T-cell (primary cell): Measurements from ENCODE around the gene ADPRHL1. TPM values are rescaled to one million over a fixed set of nuclear protein-coding genes. Genes with fewer than 3 reads are reported as not detected.

Experiments
- ATAC-seq, 4 experiments: fragments of 200-7000 bp in 3 of 4; fragments of 150-1000 bp in 1 of 4; cut with Tn5 transposase; replicated peaks in 1 of 4; 1 replicate in 3 of 4; 2 replicates in 1 of 4; pipeline ENCODE4 v1.10.0; 2021; ENCODE audit warnings: moderate library complexity in 3 of 4, mild to moderate bottlenecking in 2 of 4, moderate number of reproducible peaks in 1 of 4
- CTCF ChIA-PET, 2 donors: fragments of 300-600 bp; sonication (Branson Sonifier 250); formaldehyde crosslinking; loops; one replicate each; lab custom pipeline; 2022; ENCODE audit warnings: antibody characterized with exemption in 2 of 2; lab: Charles Lee
- POLR2A ChIA-PET, 2 donors: fragments of 300-600 bp; sonication (Branson Sonifier 250); formaldehyde crosslinking; loops; one replicate each; lab custom pipeline; 2022; ENCODE audit warnings: antibody characterized with exemption in 2 of 2; lab: Charles Lee
- DNase-seq, 35 experiments: peaks; one replicate each; pipeline versions ENCODE4 v3.0.0 to v3.0.0-alpha.2; 2013 to 2023
- H3K27ac ChIP-seq: one replicate; pipeline ENCODE4 v1.5.1; 2013; ENCODE audit warnings: low read length
- H3K27me3 ChIP-seq, 2 experiments: replicated peaks in 1 of 2; 1 replicate in 1 of 2; 2 replicates in 1 of 2; pipeline versions ENCODE4 v1.6.1 to v1.7.0; 2013; ENCODE audit warnings: low read length in 1 of 2, mixed read lengths in 1 of 2; ENCODE audit not compliant: control insufficient read depth in 2 of 2, insufficient read depth in 2 of 2; ENCODE audit errors: extremely low read depth in 1 of 2
- H3K36me3 ChIP-seq, 2 donors: 1 replicate in 1 of 2; 2 replicates in 1 of 2; pipeline versions ENCODE4 v1.6.1 to v1.7.0; 2013; ENCODE audit warnings: low read length in 1 of 2; ENCODE audit not compliant: control insufficient read depth in 2 of 2, insufficient read depth in 1 of 2; ENCODE audit errors: extremely low read depth in 1 of 2
- H3K4me1 ChIP-seq, 2 experiments: 1 replicate in 1 of 2; 2 replicates in 1 of 2; pipeline versions ENCODE4 v1.6.1 to v1.7.0; 2013; ENCODE audit warnings: low read length in 2 of 2, mixed read lengths in 1 of 2; ENCODE audit not compliant: insufficient read depth in 2 of 2, control insufficient read depth in 1 of 2; ENCODE audit errors: extremely low read depth in 1 of 2
- H3K4me3 ChIP-seq, 2 donors: 1 replicate in 1 of 2; 2 replicates in 1 of 2; pipeline versions ENCODE4 v1.5.1 to v1.7.0; 2013; ENCODE audit warnings: mild to moderate bottlenecking in 2 of 2, low read length in 1 of 2, moderate library complexity in 1 of 2; ENCODE audit not compliant: control insufficient read depth in 1 of 2; ENCODE audit errors: extremely low read depth in 1 of 2
- H3K9me3 ChIP-seq: 2 replicates; pipeline ENCODE4 v1.7.0; 2013
- H3K27ac Mint-ChIP-seq, 2 donors: one replicate each; pipeline ENCODE4 v1.8.0; 2020 to 2021; ENCODE audit warnings: mild to moderate bottlenecking in 2 of 2, mixed read lengths in 2 of 2
- H3K27me3 Mint-ChIP-seq, 2 donors: one replicate each; pipeline ENCODE4 v1.8.0; 2021 to 2022; ENCODE audit warnings: mixed read lengths in 2 of 2
- H3K36me3 Mint-ChIP-seq: one replicate; pipeline ENCODE4 v1.8.0; 2021; ENCODE audit warnings: mixed read lengths
- H3K4me1 Mint-ChIP-seq, 3 donors: one replicate each; pipeline ENCODE4 v1.8.0; 2020 to 2022; ENCODE audit warnings: mixed read lengths in 3 of 3, mild to moderate bottlenecking in 1 of 3
- H3K4me3 Mint-ChIP-seq, 3 donors: one replicate each; pipeline ENCODE4 v1.8.0; 2020 to 2022; ENCODE audit warnings: mild to moderate bottlenecking in 3 of 3, mixed read lengths in 3 of 3, moderate library complexity in 3 of 3
- H3K9me3 Mint-ChIP-seq, 3 donors: one replicate each; pipeline ENCODE4 v1.8.0; 2020 to 2022; ENCODE audit warnings: mixed read lengths in 3 of 3
- WGBS: methylation state at CpG from one replicate; pipeline ENCODE4 v1.1.5; 2013; ENCODE audit warnings: missing lambda C conversion rate; ENCODE audit not compliant: insufficient coverage; 5-methylcytosine and 5-hydroxymethylcytosine counted together
- total RNA-seq, 35 experiments: library from RNA in 6 of 35; stranded (reverse) in 6 of 35; fragments of 120-200 nt in 1 of 35; gene quantifications; one replicate each; pipeline versions ENCODE4 v1.2.1 to v1.2.4 and lab custom pipeline; 2013 to 2026

The ADPRHL1 gene
- total RNA-seq, 5 donors from 2014 or later (not counting 1 experiment from before 2014, with no cell fraction given) = 0.37 to 1.7 (median 0.92) TPM

DNA sequence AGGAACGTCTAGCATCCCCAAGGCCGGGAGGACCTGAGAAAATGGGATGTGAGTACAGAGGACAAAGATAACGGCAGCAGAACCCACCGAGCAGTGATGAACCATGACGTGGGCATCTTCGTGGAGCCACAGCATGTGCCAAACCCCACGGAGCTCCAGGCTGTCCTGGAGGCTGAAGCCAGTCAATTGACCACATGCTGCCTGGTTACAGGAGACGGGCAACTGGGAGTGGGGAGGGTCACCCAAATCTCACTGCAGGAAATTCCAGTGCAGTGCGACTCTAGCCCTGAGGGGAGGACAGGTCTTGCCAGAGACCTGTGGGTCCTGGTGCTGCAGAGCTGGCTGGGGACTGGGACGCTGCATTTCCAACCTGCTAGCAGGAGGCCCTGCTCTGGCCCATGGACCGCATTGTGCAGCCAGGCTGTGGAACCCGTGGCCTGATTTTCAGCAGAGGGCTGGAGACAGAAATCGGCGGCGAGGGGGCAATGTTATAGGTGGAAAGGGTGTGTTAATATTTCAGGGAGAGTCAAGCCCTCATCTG lies 86.2 kb downstream of the ADPRHL1 start:
- peaks cover 0 to 49% of the 10 kb centered on the region in 2 experiments for H3K27me3 ChIP-seq
- H3K36me3 ChIP-seq = no peaks in the 10 kb centered on the region
- H3K4me3 ChIP-seq = no peak overlapping the region
- ChIA-PET POLR2A (no interaction called here), CTCF (interaction anchor here in 1 of 2 donors (0.7 kb wide), 1 partner anchor 209 kb away, joined by 6 read pairs; no protein-coding TSS in a partner anchor)
- Mint-ChIP-seq H3K4me1 (peaks cover 0 to 12% (median 3%) of the 10 kb centered on the region in 3 donors), H3K4me3 (no peak overlapping the region), H3K9me3 (no peaks in the 10 kb centered on the region), H3K27me3 (peaks cover 3 to 22% of the 10 kb centered on the region in 2 donors), H3K27ac (no peak overlapping the region), H3K36me3 (no peaks in the 10 kb centered on the region)
- H3K9me3 ChIP-seq = no peaks in the 10 kb centered on the region
- no peak overlapping the region for H3K27ac ChIP-seq
- ATAC-seq (no peak), DNase-seq (no peak)
- WGBS = 80% methylated on average over 9 of the region's 15 CpGs
- peaks cover 0 to 14% of the 10 kb centered on the region in 2 experiments for H3K4me1 ChIP-seq

DNA sequence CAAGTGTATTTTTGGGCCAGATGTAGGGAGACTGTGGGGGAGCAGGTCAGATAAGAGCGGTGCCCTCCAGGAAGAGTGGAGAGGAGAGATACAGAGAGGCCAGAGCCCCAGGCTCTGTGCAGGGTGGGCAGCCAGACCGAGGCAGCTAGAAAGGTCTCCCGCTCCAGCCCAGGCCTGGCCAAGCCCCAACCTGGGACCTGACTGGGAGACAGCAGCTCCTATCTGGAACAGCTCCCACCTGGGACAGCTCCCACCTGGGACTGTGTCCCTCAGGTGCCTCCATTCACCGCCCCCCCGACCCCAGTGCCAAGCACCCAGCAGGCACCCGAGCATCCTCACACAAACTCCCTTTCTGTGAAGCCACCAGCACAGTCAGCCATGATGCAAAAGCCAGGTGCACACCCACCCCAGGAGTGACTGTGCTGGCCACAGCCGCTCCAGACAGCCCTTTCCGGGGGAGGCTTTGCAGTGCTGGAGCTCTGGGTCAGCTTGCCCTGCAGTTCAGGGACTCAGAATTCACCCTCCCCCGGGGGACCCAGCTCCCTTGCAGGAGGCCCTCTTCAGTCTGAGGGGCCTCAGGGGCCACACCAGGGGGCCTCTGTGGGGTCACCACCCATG lies 87.2 kb downstream of the ADPRHL1 start:
- Histone ChIP-seq H3K9me3 (no peaks in the 10 kb centered on the region), H3K27ac (no peak overlapping the region), H3K4me1 (peaks cover 0 to 14% of the 10 kb centered on the region in 2 experiments), H3K4me3 (no peak overlapping the region), H3K27me3 (peaks cover 0 to 56% of the 10 kb centered on the region in 2 experiments), H3K36me3 (no peaks in the 10 kb centered on the region)
- peak overlapping the region in 1 of 2 donors; percentile 52 for H3K27ac Mint-ChIP-seq
- H3K36me3 Mint-ChIP-seq = no peaks in the 10 kb centered on the region
- CTCF ChIA-PET = interaction anchor here in 1 of 2 donors (0.7 kb wide), 1 partner anchor 208 kb away, joined by 6 read pairs; no protein-coding TSS in a partner anchor
- POLR2A ChIA-PET = no interaction called here
- peaks cover 0 to 14% (median 8%) of the 10 kb centered on the region in 3 donors for H3K4me1 Mint-ChIP-seq
- ATAC-seq = no peak
- no peaks in the 10 kb centered on the region for H3K9me3 Mint-ChIP-seq
- DNase-seq = no peak
- peak overlapping the region in 1 of 3 donors; percentile 76 for H3K4me3 Mint-ChIP-seq
- 85% methylated on average over 5 of the region's 9 CpGs for WGBS
- H3K27me3 Mint-ChIP-seq = peaks cover 3 to 23% of the 10 kb centered on the region in 2 donors

DNA sequence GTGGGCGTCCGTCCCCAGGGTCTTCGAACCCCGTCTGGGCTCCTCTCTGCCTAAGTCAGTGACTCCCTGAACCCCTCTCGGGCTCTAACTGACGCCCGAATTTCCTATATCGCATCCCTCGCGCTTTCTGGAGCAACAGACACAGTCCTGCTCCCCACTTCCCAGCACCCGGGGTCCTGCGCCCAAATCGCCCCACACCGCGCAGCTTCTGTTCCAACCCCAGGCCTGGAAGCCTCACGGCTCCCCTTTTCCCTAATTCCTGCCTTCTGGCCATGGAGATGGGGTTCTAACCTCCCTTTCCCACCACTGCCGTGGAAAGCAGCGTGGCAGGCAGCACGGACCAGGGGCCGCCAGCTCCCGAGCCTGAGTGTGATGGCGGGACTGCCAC lies 87.7 kb downstream of the ADPRHL1 start:
- DNase-seq (no peak), ATAC-seq (no peak)
- H3K27ac Mint-ChIP-seq = peak overlapping the region in 1 of 2 donors; percentile 52
- no peak overlapping the region for H3K4me3 ChIP-seq
- H3K36me3 Mint-ChIP-seq = no peaks in the 10 kb centered on the region
- H3K4me3 Mint-ChIP-seq = peak overlapping the region in 2 of 3 donors; percentile 51 to 76
- no peaks in the 10 kb centered on the region for H3K9me3 ChIP-seq
- ChIA-PET CTCF (no interaction called here), POLR2A (no interaction called here)
- H3K36me3 ChIP-seq = no peaks in the 10 kb centered on the region
- H3K27ac ChIP-seq = no peak overlapping the region
- H3K4me1 ChIP-seq = peaks cover 0 to 14% of the 10 kb centered on the region in 2 experiments
- no peaks in the 10 kb centered on the region for H3K9me3 Mint-ChIP-seq
- 95% methylated on average over 21 of the region's 22 CpGs for WGBS
- H3K27me3 ChIP-seq = peaks cover 0 to 59% of the 10 kb centered on the region in 2 experiments
- H3K4me1 Mint-ChIP-seq = peaks cover 0 to 14% (median 8%) of the 10 kb centered on the region in 3 donors
- H3K27me3 Mint-ChIP-seq = peaks cover 3 to 23% of the 10 kb centered on the region in 2 donors

DNA sequence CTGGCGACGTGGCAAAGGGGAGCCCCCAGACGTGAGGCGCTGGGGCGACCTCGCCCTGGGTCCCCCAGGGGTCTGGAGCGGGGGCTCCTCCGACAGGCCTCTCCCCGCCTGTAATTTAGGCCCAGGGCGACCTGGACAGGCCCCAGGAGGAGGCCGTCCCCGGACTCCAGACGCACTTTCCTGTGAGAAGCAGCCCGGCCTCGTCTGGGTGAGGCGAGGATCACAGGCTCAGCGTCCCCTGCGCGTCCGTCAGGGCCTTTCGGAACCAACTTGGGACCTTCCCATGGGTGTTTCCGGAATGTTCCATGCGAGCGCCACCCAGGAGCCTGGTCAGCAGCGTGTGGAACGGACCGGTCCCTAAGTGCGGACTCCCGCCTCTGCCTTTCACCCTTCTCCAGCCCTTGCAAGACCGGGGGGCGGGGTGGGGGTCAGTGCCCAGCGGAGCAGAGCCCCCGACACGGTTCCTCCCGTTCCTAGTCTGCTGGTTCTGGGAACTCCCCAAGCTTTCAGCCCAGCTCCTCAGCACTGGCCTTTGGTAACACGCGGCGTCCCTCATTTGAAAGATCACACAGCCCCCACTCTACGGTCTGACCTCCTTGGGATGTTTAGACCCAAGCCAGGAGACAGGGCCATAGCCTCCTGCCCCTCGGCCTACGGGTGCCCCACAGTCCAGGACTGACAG lies 88.2 kb downstream of the ADPRHL1 start:
- H3K4me1 Mint-ChIP-seq = peaks cover 0 to 14% (median 8%) of the 10 kb centered on the region in 3 donors
- H3K27ac Mint-ChIP-seq = no peak overlapping the region
- ATAC-seq (no peak), DNase-seq (no peak)
- peaks cover 5 to 23% of the 10 kb centered on the region in 2 donors for H3K27me3 Mint-ChIP-seq
- WGBS = 91% methylated on average over 41 of the region's 41 CpGs
- peaks cover 0 to 14% of the 10 kb centered on the region in 2 experiments for H3K4me1 ChIP-seq
- ChIA-PET POLR2A (no interaction called here), CTCF (interaction anchor here in 1 of 2 donors (0.6 kb wide), 1 partner anchor 74 kb away, joined by 3 read pairs; no protein-coding TSS in a partner anchor)
- H3K27me3 ChIP-seq = peaks cover 0 to 62% of the 10 kb centered on the region in 2 experiments
- no peaks in the 10 kb centered on the region for H3K36me3 Mint-ChIP-seq
- no peaks in the 10 kb centered on the region for H3K36me3 ChIP-seq
- no peak overlapping the region for H3K4me3 ChIP-seq
- no peaks in the 10 kb centered on the region for H3K9me3 ChIP-seq
- H3K27ac ChIP-seq = no peak overlapping the region
- H3K9me3 Mint-ChIP-seq = no peaks in the 10 kb centered on the region
- peak overlapping the region; percentile 13 to 76 (median 51) for H3K4me3 Mint-ChIP-seq

DNA sequence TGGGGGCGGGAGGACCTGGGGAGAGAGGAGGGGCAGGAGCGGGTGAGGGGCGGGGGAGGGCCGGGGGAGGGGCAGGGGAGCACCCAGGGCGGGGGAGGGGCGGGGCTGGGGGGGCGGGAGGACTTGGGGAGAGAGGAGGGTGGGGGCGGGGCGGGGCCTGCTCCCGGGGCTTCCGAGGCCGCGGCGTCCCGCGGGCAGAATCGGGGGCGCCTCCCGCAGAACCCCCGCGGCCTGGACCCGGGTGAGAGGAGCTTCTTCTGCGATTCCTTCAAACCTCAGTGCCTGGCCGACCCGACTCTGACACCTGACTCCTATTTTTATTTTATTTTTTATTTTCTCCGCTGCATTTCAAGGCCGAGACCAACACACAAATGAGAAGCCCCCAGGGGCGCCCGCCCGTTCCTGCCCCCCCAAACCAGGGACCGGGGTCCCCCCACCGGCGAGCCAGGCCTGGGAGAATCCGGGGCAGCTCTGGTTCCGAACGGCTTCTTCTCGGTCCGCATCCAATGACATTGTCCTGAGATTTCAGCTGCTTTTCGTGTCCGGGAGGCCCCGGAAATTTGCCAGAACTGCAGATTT lies 88.9 kb downstream of the ADPRHL1 start:
- Histone ChIP-seq H3K9me3 (no peaks in the 10 kb centered on the region), H3K4me3 (peak overlapping the region in 1 of 2 donors; percentile 33), H3K27ac (no peak overlapping the region), H3K27me3 (peaks cover 0 to 64% of the 10 kb centered on the region in 2 experiments), H3K36me3 (no peaks in the 10 kb centered on the region), H3K4me1 (peaks cover 0 to 14% of the 10 kb centered on the region in 2 experiments)
- 28% methylated on average over 32 of the region's 41 CpGs for WGBS
- H3K27ac Mint-ChIP-seq = no peak overlapping the region
- ChIA-PET CTCF (interaction anchor here in 1 of 2 donors (0.6 kb wide), 1 partner anchor 73 kb away, joined by 3 read pairs; no protein-coding TSS in a partner anchor), POLR2A (no interaction called here)
- H3K4me3 Mint-ChIP-seq = peak overlapping the region in 2 of 3 donors; percentile 13 to 76
- DNase-seq (no peak), ATAC-seq (peak in 1 of 4 experiments; percentile 38)
- H3K4me1 Mint-ChIP-seq = peaks cover 0 to 14% (median 8%) of the 10 kb centered on the region in 3 donors
- H3K36me3 Mint-ChIP-seq = no peaks in the 10 kb centered on the region
- peaks cover 6 to 23% of the 10 kb centered on the region in 2 donors for H3K27me3 Mint-ChIP-seq
- H3K9me3 Mint-ChIP-seq = no peaks in the 10 kb centered on the region

DNA sequence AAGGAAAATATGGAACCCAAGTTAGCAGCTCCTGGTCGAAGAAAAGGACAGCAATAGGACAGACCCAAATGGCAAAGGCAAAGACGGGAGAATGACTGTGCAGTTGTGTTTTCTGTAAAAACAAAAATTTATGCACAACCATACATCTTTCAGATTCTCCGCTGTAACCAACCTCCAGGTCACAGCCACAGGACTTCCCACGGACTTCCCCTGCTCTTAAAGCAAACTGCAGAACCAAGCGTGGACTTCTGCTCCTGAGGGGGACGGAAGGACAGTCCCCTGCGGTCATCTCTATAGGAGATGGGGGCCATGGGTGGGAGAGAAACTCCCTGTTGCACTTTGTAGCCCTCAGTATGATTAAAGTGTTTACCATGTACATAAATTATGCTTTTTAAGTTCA lies 91.9 kb downstream of the ADPRHL1 start:
- POLR2A ChIA-PET = no interaction called here
- H3K36me3 Mint-ChIP-seq = no peaks in the 10 kb centered on the region
- DNase-seq (no peak), ATAC-seq (no peak)
- peaks cover 9 to 23% of the 10 kb centered on the region in 2 donors for H3K27me3 Mint-ChIP-seq
- peaks cover 0 to 56% of the 10 kb centered on the region in 2 experiments for H3K27me3 ChIP-seq
- no CpG with 5 or more reads among the region's 7 CpGs for WGBS
- H3K9me3 ChIP-seq = no peaks in the 10 kb centered on the region
- peaks cover 0 to 14% of the 10 kb centered on the region in 2 experiments for H3K4me1 ChIP-seq
- no peak overlapping the region for H3K4me3 ChIP-seq
- H3K27ac Mint-ChIP-seq = no peak overlapping the region
- H3K9me3 Mint-ChIP-seq = no peaks in the 10 kb centered on the region
- no peak overlapping the region for H3K27ac ChIP-seq
- peaks cover 0 to 14% (median 8%) of the 10 kb centered on the region in 3 donors for H3K4me1 Mint-ChIP-seq
- no peak overlapping the region for H3K4me3 Mint-ChIP-seq
- H3K36me3 ChIP-seq = no peaks in the 10 kb centered on the region
- CTCF ChIA-PET = no interaction called here
